ENCODE data around the gene TGM5. TPM values are rescaled to one million over a fixed set of nuclear protein-coding genes. Genes with fewer than 3 reads are reported as not detected.
A peak's percentile ranks its signal among the peaks of the same experiment; 100 is the strongest.

TGM5 gene
- total RNA-seq, 1 experiment from 2014 or later, result 0.39 TPM

- TF ChIP-seq CTCF (conservative IDR thresholded peaks at IDR 0.05), result no peak
- TF ChIP-seq EZH2 (IDR thresholded peaks at IDR 0.05; ENCODE audit: low read depth), result no peak
- 0 out of 2 replicates have a peak, but pooled peaks cover 3% of the 10 kb centered on the region for H3F3A ChIP-seq (ENCODE audit: insufficient read depth, low read depth)
- H4K20me1 ChIP-seq (ENCODE audit: insufficient read depth), result no peaks in the 10 kb centered on the region
- ChIA-PET CTCF (interaction anchor here (0.6 kb wide), 1 partner anchor 28 kb away, joined by 4 read pairs; no protein-coding TSS in a partner anchor), POLR2A (ENCODE audit: unreplicated experiment) (no interaction called here)
- H3K4me2 ChIP-seq, result no peak overlapping the region
- no peak overlapping the region for H3K27ac ChIP-seq
- intact Hi-C loops (cut with micrococcal nuclease; ENCODE audit: unreplicated experiment), result no loop called here
- DNase-seq, result no peak
- H3K9me2 ChIP-seq (ENCODE audit: insufficient read depth), result no peaks in the 10 kb centered on the region
- no peaks in the 10 kb centered on the region for H3K4me1 ChIP-seq (replicated peaks; ENCODE audit: insufficient read depth)
- no peaks in the 10 kb centered on the region for H3K36me3 ChIP-seq (ENCODE audit: low read depth)
- H3K27me3 ChIP-seq (ENCODE audit: insufficient read depth, low read depth), result no peaks in the 10 kb centered on the region
- no peak overlapping the region for H3K4me3 ChIP-seq
- H3K9me3 ChIP-seq (ENCODE audit: insufficient read depth, low read depth), result no peaks in the 10 kb centered on the region
- BruUV-seq (replicated peaks), result no TSS peak
- H3K79me2 ChIP-seq (ENCODE audit: low read depth), result no peaks in the 10 kb centered on the region
- H2AFZ ChIP-seq, result no peak overlapping the region
Measured at GRCh38 chr15:43218908-43219706, 47.6 kb downstream of the TGM5 start.

- no peak overlapping the region for H3K4me2 ChIP-seq
- 0 out of 2 replicates have a peak, but pooled peaks cover 3% of the 10 kb centered on the region for H3F3A ChIP-seq (ENCODE audit: insufficient read depth, low read depth)
- ChIA-PET POLR2A (ENCODE audit: unreplicated experiment) (interaction anchor here (0.7 kb wide), 1 partner anchor 70 kb away, joined by 4 read pairs; no protein-coding TSS in a partner anchor), CTCF (no interaction called here)
- H3K36me3 ChIP-seq (ENCODE audit: low read depth), result no peaks in the 10 kb centered on the region
- H2AFZ ChIP-seq, result no peak overlapping the region
- H3K4me3 ChIP-seq, result no peak overlapping the region
- no peaks in the 10 kb centered on the region for H3K9me3 ChIP-seq (ENCODE audit: insufficient read depth, low read depth)
- H3K27ac ChIP-seq, result no peak overlapping the region
- intact Hi-C loops (cut with micrococcal nuclease; ENCODE audit: unreplicated experiment), result no loop called here
- H3K27me3 ChIP-seq (ENCODE audit: insufficient read depth, low read depth), result no peaks in the 10 kb centered on the region
- H3K79me2 ChIP-seq (ENCODE audit: low read depth), result no peaks in the 10 kb centered on the region
- TF ChIP-seq CTCF (conservative IDR thresholded peaks at IDR 0.05), result no peak
- TF ChIP-seq EZH2 (IDR thresholded peaks at IDR 0.05; ENCODE audit: low read depth), result no peak
- no peaks in the 10 kb centered on the region for H3K9me2 ChIP-seq (ENCODE audit: insufficient read depth)
- no peaks in the 10 kb centered on the region for H4K20me1 ChIP-seq (ENCODE audit: insufficient read depth)
- peak; percentile 32 to 69 for DNase-seq
- no peaks in the 10 kb centered on the region for H3K4me1 ChIP-seq (replicated peaks; ENCODE audit: insufficient read depth)
- no TSS peak for BruUV-seq (replicated peaks)
Measured at GRCh38 chr15:43215961-43216360, 50.8 kb downstream of the TGM5 start.

GRCh38 chr15:43214592-43215295, 52.0 kb downstream of the TGM5 start:
- Histone ChIP-seq H3K9me3 (ENCODE audit: insufficient read depth, low read depth) (no peaks in the 10 kb centered on the region), H3K9me2 (ENCODE audit: insufficient read depth) (no peaks in the 10 kb centered on the region), H3K4me3 (no peak overlapping the region), H3K27ac (no peak overlapping the region), H3K4me1 (replicated peaks; ENCODE audit: insufficient read depth) (no peaks in the 10 kb centered on the region), H2AFZ (no peak overlapping the region), H3K36me3 (ENCODE audit: low read depth) (no peaks in the 10 kb centered on the region), H3K79me2 (ENCODE audit: low read depth) (no peaks in the 10 kb centered on the region), H4K20me1 (ENCODE audit: insufficient read depth) (no peaks in the 10 kb centered on the region), H3K4me2 (no peak overlapping the region), H3F3A (ENCODE audit: insufficient read depth, low read depth) (0 out of 2 replicates have a peak, but pooled peaks cover 3% of the 10 kb centered on the region), H3K27me3 (ENCODE audit: insufficient read depth, low read depth) (no peaks in the 10 kb centered on the region)
- TF ChIP-seq CTCF (conservative IDR thresholded peaks at IDR 0.05), result no peak
- TF ChIP-seq EZH2 (IDR thresholded peaks at IDR 0.05; ENCODE audit: low read depth), result no peak
- ChIA-PET CTCF (no interaction called here), POLR2A (ENCODE audit: unreplicated experiment) (no interaction called here)
- BruUV-seq (replicated peaks), result no TSS peak
- no peak for DNase-seq
- intact Hi-C loops (cut with micrococcal nuclease; ENCODE audit: unreplicated experiment), result no loop called here

Data from PC-9 (cell line).